IMR-90 (cell line): Measurements from ENCODE around the gene SNX25. TPM values are rescaled to one million over a fixed set of nuclear protein-coding genes. Genes with fewer than 3 reads are reported as not detected.

Source experiments
- ATAC-seq: fragments of 200-7000 bp; cut with Tn5 transposase; 2 replicates; pipeline ENCODE4 v1.9.1; 2020; ENCODE audit warnings: low read depth, mild to moderate bottlenecking, moderate library complexity
- BruUV-seq: library from RNA; stranded (reverse); fragments of 400-500 nt; replicated peaks from 2 replicates; lab custom pipeline; 2021; lab: Mats Ljungman, UMichigan
- CTCF ChIA-PET: fragments of 300-600 bp; formaldehyde crosslinking; extraction: SDS; loops from one replicate; lab custom pipeline; 2021; ENCODE audit warnings: antibody characterized with exemption; lab: Yijun Ruan, JAX
- POLR2A ChIA-PET: fragments of 300-600 bp; sonication (Branson Sonifier 250); formaldehyde crosslinking; loops from one replicate; lab custom pipeline; 2022; ENCODE audit warnings: antibody characterized with exemption; ENCODE audit not compliant: unreplicated experiment; lab: Charles Lee
- DNase-seq: peaks from one replicate; pipeline ENCODE4 v3.0.0; 2013
- H2AFZ ChIP-seq: replicated peaks from 2 replicates; pipeline ENCODE3; 2013; ENCODE audit warnings: low read length, mild to moderate bottlenecking; ENCODE audit not compliant: poor library complexity
- H2AK5ac ChIP-seq: 2 replicates; pipeline ENCODE4 v1.6.1; 2013; ENCODE audit warnings: low read depth, low read length, inconsistent platforms
- H2AK9ac ChIP-seq: replicated peaks from 2 replicates; pipeline ENCODE3; 2013; ENCODE audit warnings: mild to moderate bottlenecking, low read depth, low read length, moderate library complexity; ENCODE audit not compliant: poor library complexity
- H2BK120ac ChIP-seq: 2 replicates; pipeline ENCODE4 v1.6.1; 2013; ENCODE audit warnings: low read depth, low read length, inconsistent platforms
- H2BK15ac ChIP-seq: 3 replicates; pipeline ENCODE4 v1.6.1; 2013; ENCODE audit warnings: low read depth, low read length, inconsistent platforms
- H2BK20ac ChIP-seq: 2 replicates; pipeline ENCODE4 v1.6.1; 2013; ENCODE audit warnings: low read depth, mild to moderate bottlenecking, inconsistent platforms, low read length, moderate library complexity
- H2BK5ac ChIP-seq: 2 replicates; pipeline ENCODE4 v1.6.1; 2013; ENCODE audit warnings: mild to moderate bottlenecking, low read depth, low read length, inconsistent platforms; ENCODE audit not compliant: poor library complexity, severe bottlenecking
- H3K14ac ChIP-seq: replicated peaks from 2 replicates; pipeline ENCODE4 v1.6.1; 2013; ENCODE audit warnings: low read depth, low read length, inconsistent platforms
- H3K18ac ChIP-seq: 2 replicates; pipeline ENCODE4 v1.6.1; 2013; ENCODE audit warnings: low read depth, low read length, control low read depth
- H3K23ac ChIP-seq: 2 replicates; pipeline ENCODE4 v1.6.1; 2013; ENCODE audit warnings: low read depth, low read length, inconsistent platforms
- H3K27ac ChIP-seq: 2 replicates; pipeline ENCODE4 v1.5.1; 2013; ENCODE audit warnings: mild to moderate bottlenecking, control low read depth, low read length; ENCODE audit not compliant: insufficient read depth
- H3K27me3 ChIP-seq: 2 replicates; pipeline ENCODE4 v1.6.1; 2013; ENCODE audit warnings: low read length; ENCODE audit not compliant: control insufficient read depth, insufficient read depth
- H3K36me3 ChIP-seq: 2 replicates; pipeline ENCODE4 v1.6.1; 2013; ENCODE audit warnings: low read length, mixed read lengths; ENCODE audit not compliant: control insufficient read depth, insufficient read depth
- H3K4ac ChIP-seq: 2 replicates; pipeline ENCODE4 v1.6.1; 2013; ENCODE audit warnings: low read depth, low read length, inconsistent platforms
- H3K4me1 ChIP-seq: 2 replicates; pipeline ENCODE4 v1.6.1; 2013; ENCODE audit warnings: low read length, mixed read lengths; ENCODE audit not compliant: control insufficient read depth, insufficient read depth
- H3K4me2 ChIP-seq: 2 replicates; pipeline ENCODE4 v1.6.1; 2013; ENCODE audit warnings: low read depth, mild to moderate bottlenecking, control low read depth, low read length, moderate library complexity
- H3K4me3 ChIP-seq: 2 replicates; pipeline ENCODE4 v1.5.1; 2013; ENCODE audit warnings: low read depth, mild to moderate bottlenecking, control low read depth, low read length, moderate library complexity; ENCODE audit not compliant: insufficient read depth
- H3K56ac ChIP-seq: 2 replicates; pipeline ENCODE4 v1.6.1; 2013; ENCODE audit warnings: low read length, inconsistent platforms; ENCODE audit not compliant: insufficient read depth; ENCODE audit errors: extremely low read depth
- H3K79me1 ChIP-seq, 2 experiments: 2 replicates each; pipeline ENCODE4 v1.6.1; 2013; ENCODE audit warnings: low read length in 2 of 2, inconsistent platforms in 1 of 2, low read depth in 1 of 2
- H3K9ac ChIP-seq: 2 replicates; pipeline ENCODE4 v1.6.1; 2013; ENCODE audit warnings: low read depth, low read length, control low read depth
- H3K9me1 ChIP-seq: 2 replicates; pipeline ENCODE4 v1.6.1; 2013; ENCODE audit warnings: low read length, inconsistent platforms; ENCODE audit not compliant: insufficient read depth
- H3K9me3 ChIP-seq: 2 replicates; pipeline ENCODE4 v1.6.1; 2013; ENCODE audit warnings: low read length; ENCODE audit not compliant: control insufficient read depth, insufficient read depth
- H4K20me1 ChIP-seq: 2 replicates; pipeline ENCODE4 v1.6.1; 2013; ENCODE audit warnings: low read length, inconsistent platforms; ENCODE audit not compliant: insufficient read depth
- H4K5ac ChIP-seq: 2 replicates; pipeline ENCODE4 v1.6.1; 2013; ENCODE audit warnings: mild to moderate bottlenecking, low read depth, low read length, control low read depth
- H4K8ac ChIP-seq, 2 experiments: 2 replicates each; pipeline ENCODE4 v1.6.1; 2013; ENCODE audit warnings: low read depth in 2 of 2, low read length in 2 of 2, control low read depth in 1 of 2, inconsistent platforms in 1 of 2
- H4K91ac ChIP-seq: 2 replicates; pipeline ENCODE4 v1.6.1; 2013; ENCODE audit warnings: low read depth, low read length, inconsistent platforms; ENCODE audit not compliant: insufficient read depth
- CEBPB ChIP-seq: IDR thresholded peaks from 2 replicates; pipeline ENCODE4 v1.6.1; 2012; ENCODE audit warnings: low read depth, low read length, improper control_type of control experiment
- MAZ ChIP-seq: IDR thresholded peaks from 2 replicates; pipeline ENCODE4 v1.6.1; 2012; ENCODE audit warnings: low read depth, mild to moderate bottlenecking, low read length, improper control_type of control experiment, moderate library complexity, borderline replicate concordance
- MXI1 ChIP-seq: IDR thresholded peaks from 2 replicates; pipeline ENCODE4 v1.6.1; 2012; ENCODE audit warnings: low read depth, mild to moderate bottlenecking, low read length, moderate library complexity, borderline replicate concordance
- WGBS, 2 experiments: methylation state at CpG; one replicate each; pipeline versions ENCODE4 v1.1.5 to v1.1.7; 2013; ENCODE audit warnings: missing lambda C conversion rate in 2 of 2; ENCODE audit not compliant: insufficient read length in 1 of 2; ENCODE audit errors: extremely low coverage in 2 of 2; 5-methylcytosine and 5-hydroxymethylcytosine counted together
- dilution Hi-C: fragments of 300-500 bp; cut with HindIII; formaldehyde crosslinking; loops from one replicate; pipeline ENCODE4 v1.14.3; 2018; ENCODE audit warnings: low sequenced_read_pairs; ENCODE audit not compliant: unreplicated experiment
- in situ Hi-C: fragments of 300-500 bp; cut with MboI; formaldehyde crosslinking; loops from 3 replicates; pipeline ENCODE4 v1.14.3; 2019; ENCODE audit warnings: low sequenced_read_pairs, inconsistent platforms, mixed read lengths
- intact Hi-C: fragments of 100-400 bp; cut with micrococcal nuclease; formaldehyde crosslinking; loops from 2 replicates; pipeline ENCODE4 v1.10.0; 2022
- polyA plus RNA-seq, 3 experiments: library from polyadenylated mRNA; depleted of rRNA; stranded (reverse); fragments of >200 nt; gene quantifications; 2 replicates each; pipeline ENCODE4 v1.2.3, GENCODE V29; 2012; ENCODE audit warnings: low replicate concordance in 1 of 3
- total RNA-seq: library from RNA; depleted of rRNA; stranded (reverse); fragments of >200 nt; gene quantifications from 2 replicates; pipeline ENCODE4 v1.2.3, GENCODE V29; 2012
- TF ChIP-seq, protein P1 (sequence below): fragments of 150-350 bp; IDR thresholded peaks from 2 replicates; pipeline ENCODE4 v1.6.1; 2017; ENCODE audit warnings: mild to moderate bottlenecking, antibody characterized with exemption, low read length, low read depth

The SNX25 gene
- total and polyA plus RNA-seq, 2 of the 4 experiments (the other 2 are of a cell fraction) = 11.4 to 28.3 TPM

DNA sequence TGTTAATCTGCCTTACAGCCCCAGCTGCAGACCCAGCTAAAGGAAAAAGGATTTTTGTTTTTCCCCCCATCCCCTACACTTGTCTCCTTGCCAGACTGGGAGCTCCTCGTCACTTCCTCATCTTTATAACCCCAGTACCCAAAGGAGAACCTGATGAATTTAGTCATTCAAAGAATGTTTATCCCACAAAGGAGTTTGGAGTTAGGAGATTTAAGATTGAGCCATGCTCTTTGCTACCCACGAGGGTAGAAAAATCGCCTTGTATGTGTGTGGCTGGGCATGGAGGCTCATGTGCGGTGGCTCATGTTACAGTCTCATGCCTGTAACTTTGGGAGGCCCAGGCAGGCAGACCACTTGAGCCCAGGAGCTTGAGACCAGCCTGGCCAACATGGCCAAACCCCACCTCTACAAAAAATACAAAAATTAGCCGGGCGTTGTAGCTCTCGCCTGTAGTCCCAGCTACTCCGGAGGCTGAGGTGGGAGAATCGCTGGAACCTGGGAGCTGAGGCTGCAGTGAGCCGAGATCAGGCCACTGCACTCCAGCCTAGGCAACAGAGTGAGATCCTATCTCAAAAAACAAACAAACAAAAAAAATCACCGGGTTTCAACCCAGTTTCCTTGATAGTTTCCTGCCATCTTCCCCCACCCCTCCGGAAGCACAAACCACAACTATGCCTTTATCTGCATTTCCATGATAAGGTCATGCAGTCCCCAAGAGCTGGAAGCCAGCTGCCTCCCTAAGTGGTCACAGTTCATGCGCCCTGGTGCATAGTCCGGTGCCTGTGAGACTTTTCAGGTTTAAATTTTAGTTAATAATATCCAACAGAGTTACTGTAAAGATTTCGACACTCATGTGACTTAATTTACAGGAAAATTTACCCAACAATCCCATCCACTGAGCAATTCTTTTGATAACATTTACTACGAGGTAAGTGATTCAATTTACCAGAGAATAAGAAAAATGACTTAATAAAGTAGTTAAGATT is 7.1 kb upstream of the SNX25 start:
- intact Hi-C loops (no loop called here), dilution Hi-C loops (no loop called here), in situ Hi-C loops (loop anchor here (5.0 kb wide), 1 partner anchor 190 kb away; no protein-coding TSS in a partner anchor)
- Histone ChIP-seq H3K79me1 (peaks cover 13 to 39% of the 10 kb centered on the region in 2 experiments), H3K4me2 (peak overlapping the region; percentile 14; the same call in 1 of the 2 replicates), H3K36me3 (no peaks in the 10 kb centered on the region; the same call in 1 of the 2 replicates), H3K18ac (no peak overlapping the region), H3K27me3 (no peaks in the 10 kb centered on the region), H2BK15ac (no peak overlapping the region), H3K23ac (no peak overlapping the region), H3K9ac (no peak overlapping the region), H3K56ac (no peak overlapping the region), H4K8ac (no peak overlapping the region), H2AK9ac (no peak overlapping the region), H3K4me1 (peaks cover 5% of the 10 kb centered on the region), H4K20me1 (no peaks in the 10 kb centered on the region), H2BK120ac (no peak overlapping the region), H3K9me1 (no peaks in the 10 kb centered on the region; the same call in 1 of the 2 replicates), H3K4me3 (no peak overlapping the region), H3K9me3 (no peaks in the 10 kb centered on the region), H3K14ac (no peak overlapping the region), H2BK5ac (no peak overlapping the region), H4K5ac (no peak overlapping the region), H2AK5ac (no peak overlapping the region), H3K4ac (0 out of 2 replicates have a peak overlapping the region, but pooled peaks have one; percentile 3), H3K27ac (no peak overlapping the region), H4K91ac (no peak overlapping the region), H2BK20ac (no peak overlapping the region), H2AFZ (no peak overlapping the region)
- WGBS, 2 experiments = 80% methylated on average over 1 of the region's 16 CpGs; no CpG with 5 or more reads in 1 of the 2 experiments
- no peak for ATAC-seq
- ChIA-PET POLR2A (no interaction called here), CTCF (no interaction called here)
- peak; percentile 42 for DNase-seq
- TF ChIP-seq CEBPB (0 out of 2 replicates have a peak, but pooled peaks have one; percentile 5), MXI1 (peak; percentile 23; the same call in 1 of the 2 replicates), MAZ (no peak)
- TF ChIP-seq, protein P1, sequence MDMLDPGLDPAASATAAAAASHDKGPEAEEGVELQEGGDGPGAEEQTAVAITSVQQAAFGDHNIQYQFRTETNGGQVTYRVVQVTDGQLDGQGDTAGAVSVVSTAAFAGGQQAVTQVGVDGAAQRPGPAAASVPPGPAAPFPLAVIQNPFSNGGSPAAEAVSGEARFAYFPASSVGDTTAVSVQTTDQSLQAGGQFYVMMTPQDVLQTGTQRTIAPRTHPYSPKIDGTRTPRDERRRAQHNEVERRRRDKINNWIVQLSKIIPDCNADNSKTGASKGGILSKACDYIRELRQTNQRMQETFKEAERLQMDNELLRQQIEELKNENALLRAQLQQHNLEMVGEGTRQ = no peak
- BruUV-seq = no TSS peak
